Bronchial epithelial cell (primary cell): ENCODE results near the gene SLC16A5. TPM values are rescaled to one million over a fixed set of nuclear protein-coding genes. Genes with fewer than 3 reads are reported as not detected.

ENCODE experiments used
- DNase-seq: peaks from one replicate; pipeline ENCODE4 v3.0.0-alpha.2; 2010; ENCODE audit warnings: low read depth
- FAIRE-seq: peaks from 2 replicates; lab custom pipeline; 2011; peaks lifted over from hg19 to GRCh38; lab: Jason Lieb, UNC
- H3K27me3 ChIP-seq: 2 replicates; pipeline ENCODE4 v1.5.1; 2011; ENCODE audit warnings: low read length; ENCODE audit not compliant: control insufficient read depth, insufficient read depth
- H3K36me3 ChIP-seq: 2 replicates; pipeline ENCODE4 v1.5.1; 2011; ENCODE audit warnings: low read length; ENCODE audit not compliant: control insufficient read depth, insufficient read depth
- H3K4me3 ChIP-seq: 2 replicates; pipeline ENCODE4 v1.5.1; 2011; ENCODE audit warnings: mild to moderate bottlenecking, low read depth, low read length, control low read depth
- CTCF ChIP-seq: IDR thresholded peaks from 2 replicates; pipeline ENCODE4 v1.5.1; 2011; ENCODE audit warnings: mild to moderate bottlenecking, moderate library complexity, low read length, control low read depth, inconsistent platforms; ENCODE audit not compliant: insufficient read depth, severe bottlenecking
- total RNA-seq: library from RNA; depleted of rRNA; stranded (reverse); fragments of >200 nt; gene quantifications from 2 replicates; pipeline ENCODE4 v1.2.1, GENCODE V29; 2014

Gene SLC16A5
- total RNA-seq, 1 donor from 2014 or later = 15.0 TPM

- H3K36me3 ChIP-seq = no peaks in the 10 kb centered on the region
- FAIRE-seq = no peak
- H3K27me3 ChIP-seq = no peaks in the 10 kb centered on the region
- H3K4me3 ChIP-seq = peak overlapping the region; percentile 35
- DNase-seq = no peak
- TF ChIP-seq CTCF = no peak
These were observed 27.0 kb downstream of the SLC16A5 start for GRCh38 chr17:75114552-75115314.

GRCh38 chr17:75115555-75115954 lies 27.8 kb downstream of the SLC16A5 start:
- Histone ChIP-seq H3K36me3 (no peaks in the 10 kb centered on the region), H3K27me3 (no peaks in the 10 kb centered on the region), H3K4me3 (no peak overlapping the region)
- no peak for TF ChIP-seq CTCF
- no peak for DNase-seq
- no peak for FAIRE-seq

- H3K36me3 ChIP-seq = no peaks in the 10 kb centered on the region
- DNase-seq = no peak
- FAIRE-seq = no peak
- no peaks in the 10 kb centered on the region for H3K27me3 ChIP-seq
- no peak for TF ChIP-seq CTCF
- H3K4me3 ChIP-seq = no peak overlapping the region
These were observed 29.0 kb downstream of the SLC16A5 start for GRCh38 chr17:75116737-75117136.

- DNase-seq (no peak), FAIRE-seq (no peak)
- Histone ChIP-seq H3K36me3 (no peaks in the 10 kb centered on the region), H3K27me3 (no peaks in the 10 kb centered on the region), H3K4me3 (no peak overlapping the region)
- no peak for TF ChIP-seq CTCF
These were observed 30.6 kb downstream of the SLC16A5 start for GRCh38 chr17:75118307-75118706.

GRCh38 chr17:75124041-75124818 lies 36.5 kb downstream of the SLC16A5 start:
- Histone ChIP-seq H3K36me3 (no peaks in the 10 kb centered on the region), H3K27me3 (no peaks in the 10 kb centered on the region), H3K4me3 (no peak overlapping the region)
- peak; percentile 68 for FAIRE-seq
- DNase-seq = peak; percentile 97
- TF ChIP-seq CTCF = no peak
